H54 (cell line): Measurements from ENCODE around the gene CST7.
A peak's percentile ranks its signal among the peaks of the same experiment; 100 is the strongest.
"Not testable (repeated sequence)": the region's sequence is repeated elsewhere in the genome, so short reads cannot be mapped to it uniquely, and the experiment has no call there.

Experiments used
- DNase-seq: peaks from one replicate; pipeline ENCODE4 v3.0.0; 2011; ENCODE audit warnings: low spot score, mixed read lengths; ENCODE audit not compliant: insufficient read length
- FAIRE-seq: peaks from 3 replicates; lab custom pipeline; 2011; peaks lifted over from hg19 to GRCh38; lab: Jason Lieb, UNC
- POLR2A ChIP-seq: IDR thresholded peaks from 2 replicates; pipeline ENCODE4 v1.6.1; 2011; ENCODE audit warnings: low read depth, mild to moderate bottlenecking, low read length

CST7 gene

DNA sequence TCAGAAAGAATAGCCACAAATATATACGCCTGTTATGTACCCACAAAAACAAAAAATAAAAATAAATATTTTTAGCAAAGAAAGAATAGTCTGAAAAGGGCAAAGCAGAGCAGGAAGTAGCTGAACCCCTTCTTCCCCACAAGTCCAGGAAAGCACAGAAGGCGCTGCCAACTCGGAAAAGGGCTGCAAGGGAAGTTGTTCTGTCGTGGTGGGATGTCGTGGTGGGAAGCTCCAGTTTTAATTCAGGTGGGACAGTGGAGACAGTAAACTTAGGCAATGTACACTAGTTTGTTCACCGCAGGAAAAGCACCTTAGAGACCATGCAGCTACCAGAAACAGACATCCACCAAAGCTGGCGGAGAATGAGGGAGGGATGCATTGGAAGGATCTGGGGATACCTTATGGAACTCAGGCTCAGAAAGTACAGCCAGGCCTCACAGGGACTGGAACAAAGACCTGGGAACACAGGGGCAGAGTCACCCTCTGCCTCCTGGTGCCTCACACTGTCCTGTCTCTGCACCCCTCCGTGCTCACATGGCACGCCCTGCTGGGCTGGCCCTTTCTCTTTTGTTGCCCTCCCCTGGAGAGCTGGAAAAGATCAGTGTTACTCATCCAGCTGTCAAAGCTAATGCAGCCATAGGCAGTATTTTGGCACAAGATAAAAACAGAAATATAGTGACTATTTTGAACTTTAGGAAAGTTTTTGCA is 46.8 kb downstream of the CST7 start:
- no peak for TF ChIP-seq POLR2A
- FAIRE-seq = no peak
- peak; percentile 45 for DNase-seq

DNA sequence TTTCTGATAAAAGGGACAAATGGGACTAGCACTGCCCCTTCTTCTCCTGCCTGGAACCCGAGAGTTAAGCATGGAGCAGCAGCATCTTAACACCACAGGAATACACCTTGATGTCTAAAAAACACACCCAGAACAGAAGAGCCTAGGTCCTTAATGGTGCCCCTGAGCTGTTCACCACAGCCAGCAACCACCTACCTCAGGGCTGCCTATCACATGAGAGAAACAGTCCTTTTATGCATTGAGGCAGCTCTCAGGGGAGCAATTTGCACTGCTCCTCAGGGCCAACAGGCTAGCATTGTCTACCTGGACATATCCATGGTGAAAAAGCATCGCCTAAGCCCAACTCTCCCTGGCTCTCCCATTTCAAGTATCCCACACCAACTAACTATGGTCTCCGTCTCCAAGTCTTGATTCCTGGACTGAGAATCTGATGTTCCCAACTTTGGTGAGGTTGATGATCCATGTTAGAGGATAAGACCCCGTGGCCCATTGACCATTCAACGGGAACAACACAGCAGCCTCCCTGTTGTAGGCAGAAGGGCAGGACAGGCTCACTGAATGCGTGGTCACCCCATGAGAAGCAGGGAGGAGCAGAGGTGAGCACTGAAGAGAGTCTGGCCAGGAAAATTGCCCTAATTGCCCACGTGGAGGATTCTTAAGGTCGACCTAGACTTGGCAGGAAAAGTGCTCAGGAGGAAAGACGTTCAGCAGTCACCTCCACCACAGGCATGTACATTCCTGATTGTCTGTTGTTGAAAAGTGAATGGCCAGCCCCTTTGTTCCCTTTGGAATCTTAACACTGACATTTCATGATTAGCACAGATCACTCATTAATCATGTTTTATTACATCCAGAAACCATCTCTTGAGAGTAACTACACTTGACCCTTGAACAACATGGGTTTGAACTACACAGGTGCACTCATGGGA is 47.6 kb downstream of the CST7 start:
- no peak for FAIRE-seq
- DNase-seq = no peak
- no peak for TF ChIP-seq POLR2A

DNA sequence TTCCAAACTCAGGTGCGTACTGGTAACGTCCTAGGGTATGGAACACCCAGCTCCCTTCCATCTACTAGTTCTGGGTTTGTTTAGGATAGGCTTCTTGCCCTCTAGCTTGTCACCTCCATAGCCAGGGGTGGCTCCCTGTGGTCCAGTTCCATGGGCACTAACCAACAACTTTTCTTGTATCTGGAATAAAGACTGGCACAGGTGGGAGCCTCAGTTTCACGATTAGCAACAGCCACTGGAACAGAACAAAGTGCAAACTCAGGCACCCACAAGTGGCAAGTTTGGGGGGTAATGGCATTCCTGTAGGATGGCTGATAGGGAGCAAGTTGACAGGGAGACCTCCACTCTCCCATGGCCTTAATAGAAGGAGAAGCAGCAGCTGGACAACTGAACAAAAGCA is 49.1 kb downstream of the CST7 start:
- no peak for TF ChIP-seq POLR2A
- FAIRE-seq = no peak
- no peak for DNase-seq

DNA sequence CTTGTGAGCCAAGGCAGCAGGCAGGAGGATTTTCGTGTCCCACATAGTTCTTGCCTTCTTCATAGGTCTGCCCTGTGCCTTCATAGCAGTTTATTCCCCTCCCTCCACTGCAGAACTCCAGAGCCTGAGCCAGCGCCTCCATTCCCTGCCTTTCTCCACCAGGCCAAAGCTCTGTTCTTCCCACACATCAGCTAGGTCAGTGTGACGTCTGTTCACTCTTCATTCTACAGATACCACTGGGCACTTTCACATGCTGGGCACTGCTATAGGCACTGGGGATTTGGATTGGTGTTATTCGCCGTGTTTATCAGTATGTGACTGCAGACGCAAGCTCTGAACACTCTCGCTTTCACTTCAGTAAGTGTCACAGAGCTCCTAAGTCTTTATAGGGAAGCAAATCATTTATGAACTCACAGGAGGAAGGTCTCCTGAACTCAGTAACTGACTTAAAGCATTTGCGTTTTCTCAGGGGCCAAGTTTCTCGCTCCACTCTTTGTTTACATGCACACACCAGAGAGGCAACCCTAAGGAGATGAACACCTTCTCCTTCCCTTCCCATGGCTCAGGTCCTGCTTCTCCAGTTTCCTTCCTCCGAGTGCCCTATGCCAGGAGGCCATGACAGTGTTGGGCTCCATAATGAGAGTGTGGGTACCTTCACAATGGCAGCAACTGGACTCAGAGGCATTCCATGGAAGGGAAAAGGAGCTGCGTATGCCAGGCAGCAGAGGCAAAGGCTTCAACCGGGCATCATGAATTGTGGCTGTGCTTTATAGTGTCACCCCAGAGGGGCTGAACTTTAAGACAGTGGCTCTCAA is 49.8 kb downstream of the CST7 start:
- DNase-seq (no peak), FAIRE-seq (no peak)
- no peak for TF ChIP-seq POLR2A

DNA sequence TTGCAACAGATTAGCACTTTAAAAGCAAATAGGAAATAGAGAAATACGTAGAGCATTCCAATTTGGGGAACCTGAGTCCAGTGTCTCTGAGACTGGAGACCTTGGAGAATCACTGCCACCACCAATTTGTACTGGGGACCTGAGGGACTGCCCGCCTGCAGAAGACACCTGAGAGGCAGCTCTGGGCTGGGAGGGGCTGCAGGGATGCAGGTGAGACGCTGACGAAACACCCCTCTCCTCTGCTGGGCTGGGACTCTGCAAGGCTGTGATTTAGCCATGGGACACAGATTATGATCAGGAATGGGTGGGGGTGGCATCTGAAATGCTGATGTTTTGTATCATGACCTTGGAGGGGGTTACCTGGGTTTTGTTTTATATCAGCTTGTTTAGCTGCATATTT is 50.5 kb downstream of the CST7 start:
- no peak for TF ChIP-seq POLR2A
- DNase-seq (no peak), FAIRE-seq (no peak)

DNA sequence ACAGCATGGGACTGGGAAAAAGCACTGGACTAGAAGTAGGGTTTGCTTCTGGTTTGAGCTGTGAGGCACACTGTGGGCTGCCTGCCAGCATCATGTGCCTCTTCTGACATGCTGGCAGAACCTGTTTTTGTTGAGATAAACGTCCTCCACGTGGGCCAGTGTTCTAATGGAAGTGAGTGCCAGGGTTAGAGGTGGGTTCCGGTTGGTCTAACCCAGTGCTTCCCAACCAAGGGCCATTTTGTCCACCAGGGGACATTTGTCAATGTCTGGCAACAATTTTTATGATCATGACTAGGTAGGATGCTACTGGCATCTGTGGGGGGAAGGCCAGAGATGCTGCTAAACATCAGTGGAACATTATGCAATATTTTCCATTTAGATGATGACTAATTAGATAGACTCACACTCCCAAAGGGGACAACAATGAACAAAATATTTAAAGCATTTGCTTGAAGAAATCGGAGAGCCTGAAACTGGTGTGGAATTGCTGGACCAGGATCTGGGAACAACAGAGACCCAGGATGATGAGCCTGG is 51.3 kb downstream of the CST7 start:
- FAIRE-seq (no peak), DNase-seq (peak; percentile 57)
- no peak for TF ChIP-seq POLR2A

DNA sequence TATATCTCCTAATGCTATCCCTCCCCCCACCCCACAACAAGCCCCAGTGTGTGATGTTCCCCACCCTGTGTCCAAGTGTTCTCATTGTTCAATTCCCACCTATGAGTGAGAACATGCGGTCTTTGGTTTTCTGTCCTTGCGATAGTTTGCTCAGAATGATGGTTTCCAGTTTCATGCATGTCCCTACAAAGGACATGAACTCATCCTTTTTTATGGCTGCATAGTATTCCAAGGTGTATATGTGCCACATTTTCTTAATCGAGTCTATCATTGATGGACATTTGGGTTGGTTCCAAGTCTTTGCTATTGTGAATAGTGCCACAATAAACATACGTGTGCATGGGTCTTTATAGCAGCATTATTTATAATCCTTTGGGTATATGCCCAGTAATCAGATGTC is 52.3 kb downstream of the CST7 start:
- DNase-seq, FAIRE-seq: not testable (repeated sequence)

DNA sequence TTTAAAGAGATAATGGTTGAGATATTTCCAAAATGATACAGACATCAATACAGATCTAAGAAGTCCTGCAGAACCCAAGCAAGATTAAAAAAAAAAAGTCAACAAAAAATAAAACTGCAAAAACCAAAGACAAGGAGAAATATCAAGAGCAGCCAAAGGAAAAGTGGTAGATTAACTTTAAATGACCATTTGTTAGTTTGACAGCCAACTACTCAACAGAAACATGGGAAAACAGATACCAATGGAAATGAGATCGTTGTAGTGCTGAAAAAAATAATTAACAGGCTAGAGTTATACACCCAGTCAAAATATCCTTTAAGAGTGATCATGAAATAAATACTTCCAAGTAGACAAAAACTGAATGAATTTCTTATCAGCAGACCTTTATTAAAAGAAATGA is 53.9 kb downstream of the CST7 start:
- FAIRE-seq = no peak
- no peak for TF ChIP-seq POLR2A
- DNase-seq = no peak

DNA sequence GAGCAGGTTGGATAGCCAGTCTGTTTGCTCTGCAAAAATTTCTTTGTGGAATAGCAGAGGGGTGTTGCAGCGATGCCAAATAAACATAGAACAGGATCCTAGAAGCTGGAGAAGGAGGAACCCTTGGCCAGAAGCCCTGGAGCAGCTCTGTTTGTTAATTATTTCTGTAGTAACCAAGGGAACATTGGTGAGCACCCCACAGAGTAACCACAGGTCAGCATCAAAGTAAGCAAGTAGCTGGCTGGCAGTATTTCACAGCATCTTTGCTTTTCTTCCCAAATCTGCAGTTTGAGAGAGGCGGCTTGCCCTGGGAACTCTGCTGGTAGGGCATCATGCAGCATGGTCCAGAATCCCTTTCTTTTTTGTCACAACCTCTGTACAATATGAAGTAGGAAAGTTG is 56.2 kb downstream of the CST7 start:
- no peak for TF ChIP-seq POLR2A
- FAIRE-seq (no peak), DNase-seq (no peak)

DNA sequence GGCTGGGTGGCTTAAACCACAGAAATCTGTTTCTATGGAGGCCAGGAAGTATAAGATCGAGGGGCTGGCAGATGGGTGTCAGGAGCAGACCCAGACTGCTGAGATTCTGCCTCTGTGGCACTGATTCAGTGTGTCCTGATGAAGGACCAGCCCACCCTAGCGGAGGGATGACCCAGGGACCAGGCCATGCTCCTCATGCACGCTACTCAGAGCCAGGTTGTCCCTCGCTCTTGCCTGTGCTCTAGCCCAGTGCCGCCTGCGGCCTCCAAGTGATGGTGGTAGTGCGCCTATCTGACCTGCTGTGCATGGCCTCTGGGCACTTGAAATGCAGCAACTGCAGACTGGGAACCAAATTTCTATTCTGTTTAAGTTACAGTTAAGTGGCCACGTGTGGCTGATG is 56.6 kb downstream of the CST7 start:
- DNase-seq (no peak), FAIRE-seq (no peak)
- no peak for TF ChIP-seq POLR2A

DNA sequence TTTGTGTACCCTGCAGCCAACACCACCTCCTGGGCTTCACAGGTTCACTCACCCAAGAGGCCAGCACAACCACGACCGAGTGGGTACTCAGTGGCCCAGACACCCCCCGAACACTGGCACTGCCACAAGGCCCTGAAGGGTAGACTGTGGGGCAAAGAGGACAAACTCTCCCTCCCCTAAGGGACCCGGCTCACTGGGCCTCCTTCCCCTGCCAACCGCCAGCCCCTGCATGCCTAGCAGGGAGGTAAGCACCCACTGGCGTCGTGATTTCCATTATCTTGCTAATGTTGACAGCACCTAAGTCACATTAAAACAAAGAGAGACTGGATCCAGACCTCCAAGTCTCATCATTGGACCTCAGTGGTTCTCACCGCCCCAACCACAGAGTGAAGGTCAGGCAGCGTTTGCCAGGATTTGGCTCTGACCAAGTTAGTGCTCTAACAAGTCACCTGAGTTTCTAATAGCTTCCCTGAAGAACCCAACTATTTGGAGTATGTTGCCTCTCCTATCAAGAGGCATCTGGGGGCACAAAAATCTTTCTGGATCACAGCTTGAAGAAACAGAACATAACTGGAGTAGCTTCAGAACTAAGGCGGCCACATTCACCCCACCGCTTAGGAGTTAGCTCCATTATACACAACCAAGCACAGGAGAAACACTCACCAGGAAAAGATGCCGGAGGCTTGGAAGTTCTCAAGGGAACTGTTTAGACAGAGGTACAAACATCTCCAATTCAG is 57.5 kb downstream of the CST7 start:
- FAIRE-seq = no peak
- DNase-seq = no peak
- no peak for TF ChIP-seq POLR2A

DNA sequence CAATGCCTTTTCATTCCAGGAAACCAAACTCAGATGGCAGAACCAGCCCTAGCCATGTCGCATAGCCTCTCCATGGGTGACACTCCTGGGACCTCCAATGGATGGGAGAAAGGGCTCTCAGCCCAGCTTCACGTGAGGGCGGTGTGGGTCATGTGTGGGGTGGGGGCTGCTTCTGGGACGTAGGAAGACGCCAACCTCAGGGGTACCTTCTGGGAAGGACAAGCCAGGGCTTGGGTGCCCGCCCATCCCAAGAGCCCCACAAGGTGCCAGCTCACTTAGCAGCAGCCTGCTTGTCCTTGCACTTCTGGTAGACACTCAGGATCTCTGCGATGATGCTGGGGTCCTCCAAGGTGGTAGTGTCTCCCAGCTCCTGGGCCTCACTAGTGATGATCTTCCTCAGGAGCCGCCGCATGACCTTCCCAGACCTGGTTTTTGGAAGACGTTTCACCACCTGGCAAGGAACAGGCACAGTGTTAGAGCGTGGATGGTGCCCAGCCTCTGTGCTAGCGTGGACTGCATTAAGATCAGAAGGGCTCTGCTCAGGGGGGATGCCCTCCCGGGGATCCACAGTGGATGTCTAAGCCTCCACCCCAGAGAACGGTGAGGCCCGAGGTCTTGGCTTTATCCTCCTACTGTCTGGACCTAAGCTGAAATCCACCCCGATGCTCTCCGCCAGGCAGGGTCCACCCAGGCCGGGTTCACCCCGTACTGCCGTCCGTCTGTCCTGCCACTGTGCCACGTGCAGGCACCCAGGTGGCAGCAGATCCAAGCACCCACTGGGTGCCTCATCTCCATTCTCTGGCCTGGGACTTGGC is 58.6 kb downstream of the CST7 start:
- DNase-seq (no peak), FAIRE-seq (no peak)
- TF ChIP-seq POLR2A = no peak
